Aorta (tissue), 5 donors: ENCODE data around the gene RFC5. TPM values are rescaled to one million over a fixed set of nuclear protein-coding genes. Genes with fewer than 3 reads are reported as not detected.
A peak's percentile ranks its signal among the peaks of the same experiment; 100 is the strongest.
"Not testable (repeated sequence)": the region's sequence is repeated elsewhere in the genome, so short reads cannot be mapped to it uniquely, and the experiment has no call there.

Experiments used
- ATAC-seq: fragments of 200-7000 bp; cut with Tn5 transposase; one replicate; pipeline ENCODE4 v1.9.1; 2022; ENCODE audit warnings: moderate library complexity; ENCODE audit not compliant: low FRiP score
- DNase-seq, 2 donors: peaks; one replicate each; pipeline ENCODE4 v3.0.0-alpha.2; 2020
- H3K27ac ChIP-seq, 2 donors: one replicate each; pipeline ENCODE4 v1.5.1; 2013; ENCODE audit warnings: low read length in 2 of 2, mild to moderate bottlenecking in 2 of 2, moderate library complexity in 2 of 2, control low read depth in 1 of 2, inconsistent platforms in 1 of 2, low read depth in 1 of 2
- H3K27me3 ChIP-seq, 2 donors: one replicate each; pipeline ENCODE4 v1.6.1; 2013; ENCODE audit warnings: control low read depth in 1 of 2, low read length in 1 of 2, mild to moderate bottlenecking in 1 of 2, moderate library complexity in 1 of 2; ENCODE audit not compliant: insufficient read depth in 2 of 2, control insufficient read depth in 1 of 2
- H3K36me3 ChIP-seq, 2 donors: one replicate each; pipeline ENCODE4 v1.6.1; 2013; ENCODE audit warnings: control low read depth in 1 of 2, low read length in 1 of 2, mild to moderate bottlenecking in 1 of 2; ENCODE audit not compliant: insufficient read depth in 2 of 2, control insufficient read depth in 1 of 2
- H3K4me1 ChIP-seq, 2 donors: one replicate each; pipeline ENCODE4 v1.6.1; 2013; ENCODE audit warnings: low read length in 2 of 2, control low read depth in 1 of 2, mild to moderate bottlenecking in 1 of 2, moderate library complexity in 1 of 2; ENCODE audit not compliant: insufficient read depth in 2 of 2, control insufficient read depth in 1 of 2
- H3K4me3 ChIP-seq, 2 donors: one replicate each; pipeline ENCODE4 v1.5.1; 2013; ENCODE audit warnings: low read length in 2 of 2, control low read depth in 1 of 2, mild to moderate bottlenecking in 1 of 2
- H3K9me3 ChIP-seq: one replicate; pipeline ENCODE4 v1.6.1; 2013; ENCODE audit warnings: mild to moderate bottlenecking, low read length; ENCODE audit not compliant: control insufficient read depth
- WGBS, 2 donors: extraction: QIAGEN DNeasy Blood & Tissue Kit; methylation state at CpG; one replicate each; pipeline ENCODE4 v1.1.7; 2013; 5-methylcytosine and 5-hydroxymethylcytosine counted together
- intact Hi-C, 2 donors: fragments of 100-400 bp; cut with DNase I; formaldehyde crosslinking; loops; one replicate each; pipeline versions ENCODE4 v1.14.2 to v1.15.0; 2022
- polyA plus RNA-seq, 2 donors: library from polyadenylated mRNA; stranded (reverse); fragments of 200-250 nt; gene quantifications; one replicate each; pipeline ENCODE4 v1.2.3, GENCODE V29; 2013
- total RNA-seq, 2 donors: library from RNA; stranded (reverse); fragmentation: NEBNext Ultra II Directional; extraction: Animal tissue kit (Norgen Biotek cat#: 25700); gene quantifications; one replicate each; pipeline ENCODE4 v1.2.1, GENCODE V29; 2021
- donor health status: healthy with polysubstance abuse.
- donor health status: Bipolar disorder and iron deficiency.
- donor health status: DM: no; HTN: no; CAD: no.
- donor health status: DM: no; HTN: no; CAD: no.
- donor health status: DM: yes; HTN: yes; CAD: no.

The RFC5 gene
- total and polyA plus RNA-seq, 4 donors, result 5.7 to 12.0 (median 7.1) TPM

- Histone ChIP-seq H3K9me3 (no peaks in the 10 kb centered on the region), H3K27ac (no peak overlapping the region), H3K4me1 (no peaks in the 10 kb centered on the region), H3K4me3 (no peak overlapping the region), H3K36me3 (no peaks in the 10 kb centered on the region), H3K27me3 (peaks cover 0 to 1% of the 10 kb centered on the region in 2 donors)
- DNase-seq, result no peak
- no peak for ATAC-seq
- intact Hi-C loops, result loop anchor here in 1 of 2 donors (10.0 kb wide), 1 partner anchor 137 kb away; no protein-coding TSS in a partner anchor
- 97 to 99% methylated on average over 3 of the region's 3 CpGs for WGBS, 2 donors
These were observed 5.1 kb upstream of the RFC5 start for GRCh38 chr12:118011377-118011776.

DNA sequence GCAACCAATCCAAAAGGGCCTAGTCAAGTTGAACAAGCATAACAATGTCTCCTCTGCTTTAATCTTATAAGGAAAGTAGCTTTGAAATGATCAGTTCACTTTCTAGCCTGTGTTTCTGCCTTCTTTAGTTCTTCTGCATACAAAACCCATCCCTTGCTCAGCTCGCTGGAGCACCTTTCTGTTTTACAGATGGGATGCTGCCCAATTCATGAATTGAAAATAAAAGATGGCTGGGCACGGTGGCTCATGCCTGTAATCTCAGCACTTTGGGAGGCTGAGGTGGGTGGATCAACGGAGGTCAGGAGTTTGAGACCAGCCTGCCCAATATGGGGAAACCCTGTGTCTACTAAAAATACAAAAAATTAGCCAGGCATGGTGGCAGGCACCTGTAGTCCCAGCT lies 4.5 kb upstream of the RFC5 start:
- ATAC-seq (no peak), DNase-seq (no peak)
- Histone ChIP-seq H3K27me3 (peaks cover 0 to 1% of the 10 kb centered on the region in 2 donors), H3K4me3 (no peak overlapping the region), H3K27ac (no peak overlapping the region), H3K9me3 (no peaks in the 10 kb centered on the region), H3K4me1 (no peaks in the 10 kb centered on the region), H3K36me3 (no peaks in the 10 kb centered on the region)
- intact Hi-C loops, result loop anchor here in 1 of 2 donors (10.0 kb wide), 1 partner anchor 137 kb away; no protein-coding TSS in a partner anchor
- WGBS, 2 donors, result 89 to 96% methylated on average over 3 of the region's 3 CpGs

GRCh38 chr12:118013283-118013682 lies 3.2 kb upstream of the RFC5 start:
- Histone ChIP-seq H3K27me3 (peaks cover 0 to 1% of the 10 kb centered on the region in 2 donors), H3K9me3 (no peaks in the 10 kb centered on the region), H3K27ac (no peak overlapping the region), H3K4me3 (no peak overlapping the region), H3K36me3 (no peaks in the 10 kb centered on the region), H3K4me1 (no peaks in the 10 kb centered on the region)
- DNase-seq (no peak), ATAC-seq (no peak)
- intact Hi-C loops, result loop anchor here in 1 of 2 donors (10.0 kb wide), 1 partner anchor 138 kb away; no protein-coding TSS in a partner anchor
- WGBS, 2 donors, result 75 to 76% methylated on average over 3 of the region's 3 CpGs

GRCh38 chr12:118015306-118015705 lies 1.2 kb upstream of the RFC5 start:
- no peak for DNase-seq
- H3K27ac ChIP-seq, result no peak overlapping the region

GRCh38 chr12:118015944-118016343 lies 559 bp upstream of the RFC5 start:
- ATAC-seq (no peak), DNase-seq (no peak)
- intact Hi-C loops, result loop anchor here (2.0 to 10.0 kb wide), 4 partner anchors 36 to 141 kb away; no protein-coding TSS in a partner anchor
- Histone ChIP-seq H3K27me3 (no peaks in the 10 kb centered on the region), H3K27ac (no peak overlapping the region), H3K9me3 (no peaks in the 10 kb centered on the region), H3K4me1 (no peaks in the 10 kb centered on the region), H3K4me3 (peak overlapping the region; percentile 1 to 13), H3K36me3 (peaks cover 0 to 2% of the 10 kb centered on the region in 2 donors)
- WGBS, 2 donors, result 23 to 28% methylated on average over 9 of the region's 9 CpGs

More at GRCh38 chr12:118015306-118015705, 1.2 kb upstream of the RFC5 start:
- intact Hi-C loops, result loop anchor here (2.0 to 10.0 kb wide), 4 partner anchors 37 to 141 kb away; no protein-coding TSS in a partner anchor
- Histone ChIP-seq H3K4me3 (no peak overlapping the region), H3K4me1 (no peaks in the 10 kb centered on the region), H3K9me3 (no peaks in the 10 kb centered on the region), H3K36me3 (peaks cover 0 to 2% of the 10 kb centered on the region in 2 donors), H3K27me3 (no peaks in the 10 kb centered on the region)
- whole genome bisulfite sequencing, 2 donors, result 88 to 92% methylated on average over 2 of the region's 2 CpGs
- ATAC-seq, result no peak

DNA sequence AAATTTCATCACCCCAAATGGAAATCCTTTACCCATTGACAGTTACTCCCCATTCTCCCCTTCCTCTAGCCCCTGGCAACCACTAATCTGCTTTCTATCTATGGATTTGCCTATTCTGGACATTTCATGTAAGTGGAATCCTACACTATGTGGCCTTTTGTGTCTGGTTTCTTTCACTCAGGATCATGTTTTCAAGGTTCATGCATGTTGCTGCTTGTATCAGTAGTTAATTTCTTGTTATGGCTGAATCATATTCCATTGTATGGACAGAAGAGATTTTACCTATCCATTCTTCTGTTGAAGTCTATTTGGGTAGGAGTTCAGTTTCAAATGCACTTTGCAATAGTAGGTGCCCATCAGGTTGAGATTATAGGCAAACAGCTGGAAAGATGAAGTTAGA lies 1.4 kb downstream of the RFC5 start:
- Histone ChIP-seq H3K4me1 (no peaks in the 10 kb centered on the region), H3K36me3 (peaks cover 0 to 2% of the 10 kb centered on the region in 2 donors), H3K27me3 (no peaks in the 10 kb centered on the region), H3K4me3 (no peak overlapping the region), H3K9me3 (no peaks in the 10 kb centered on the region), H3K27ac (no peak overlapping the region)
- intact Hi-C loops, result loop anchor here (5.0 to 10.0 kb wide), 3 partner anchors 34 to 143 kb away; no protein-coding TSS in a partner anchor
- ATAC-seq (no peak), DNase-seq (no peak)

DNA sequence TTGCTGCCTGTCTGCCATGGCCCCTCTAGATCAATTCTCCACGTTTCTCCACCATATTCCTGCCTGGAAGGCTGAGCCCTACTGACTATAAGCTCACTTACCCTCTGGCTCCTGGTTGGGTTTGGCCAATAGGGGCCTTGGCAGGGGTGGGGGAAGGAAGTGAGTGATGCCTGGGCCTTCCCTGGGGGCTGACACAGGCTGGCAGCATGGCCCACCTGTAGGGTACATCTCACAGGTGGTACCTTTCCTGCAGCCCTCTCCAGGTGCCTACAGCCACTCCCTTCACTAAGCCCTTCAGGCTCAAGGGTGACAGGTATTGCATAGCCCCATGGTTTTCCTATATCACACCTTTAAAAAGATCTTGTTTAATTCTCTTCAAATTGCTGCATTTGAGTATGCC lies 3.5 kb downstream of the RFC5 start:
- DNase-seq (no peak), ATAC-seq (no peak)
- H3K4me3 ChIP-seq, result no peak overlapping the region
- H3K27ac ChIP-seq, result no peak overlapping the region
- intact Hi-C loops, result no loop called here
- no peaks in the 10 kb centered on the region for H3K27me3 ChIP-seq
- no peaks in the 10 kb centered on the region for H3K4me1 ChIP-seq
- peaks cover 0 to 2% of the 10 kb centered on the region in 2 donors for H3K36me3 ChIP-seq
- WGBS, 2 donors, result 73 to 93% methylated on average over 1 of the region's 1 CpG
- H3K9me3 ChIP-seq, result no peaks in the 10 kb centered on the region

GRCh38 chr12:118022097-118022727 lies 5.7 kb downstream of the RFC5 start:
- H3K9me3 ChIP-seq, H3K4me1 ChIP-seq, H3K27me3 ChIP-seq, ATAC-seq, DNase-seq, H3K27ac ChIP-seq, H3K4me3 ChIP-seq, intact Hi-C loops, H3K36me3 ChIP-seq: not testable (repeated sequence)
- 90 to 92% methylated on average over 13 of the region's 13 CpGs for WGBS, 2 donors

DNA sequence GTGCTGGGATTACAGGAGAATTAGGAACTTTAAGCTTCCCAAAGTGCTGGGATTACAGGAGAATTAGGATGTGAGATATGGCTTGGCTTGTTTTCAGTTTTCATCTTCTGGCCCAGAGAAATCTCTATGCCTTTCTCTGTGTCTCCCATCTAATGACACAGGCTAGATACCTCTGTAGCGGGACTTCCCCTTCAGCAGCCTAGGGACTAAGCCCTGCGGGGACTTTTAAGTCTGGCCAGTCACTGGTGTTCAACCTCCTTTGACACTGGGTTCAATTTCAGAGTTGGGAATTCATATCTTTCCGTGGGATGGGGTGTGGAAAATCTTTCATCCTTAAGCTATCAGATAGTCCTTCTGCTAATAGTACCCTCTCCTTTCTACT lies 6.2 kb downstream of the RFC5 start:
- no peaks in the 10 kb centered on the region for H3K4me1 ChIP-seq
- 94 to 96% methylated on average over 3 of the region's 3 CpGs for WGBS, 2 donors
- DNase-seq (no peak), ATAC-seq (no peak)
- H3K9me3 ChIP-seq, result no peaks in the 10 kb centered on the region
- intact Hi-C loops, result no loop called here
- H3K27ac ChIP-seq, result no peak overlapping the region
- H3K4me3 ChIP-seq, result no peak overlapping the region
- H3K27me3 ChIP-seq, result no peaks in the 10 kb centered on the region
- H3K36me3 ChIP-seq, result peaks cover 0 to 6% of the 10 kb centered on the region in 2 donors
